SK-N-SH (cell line): Measurements from ENCODE around the gene MLX. TPM values are rescaled to one million over a fixed set of nuclear protein-coding genes. Genes with fewer than 3 reads are reported as not detected.
A peak's percentile ranks its signal among the peaks of the same experiment; 100 is the strongest.
"Not testable (repeated sequence)": the region's sequence is repeated elsewhere in the genome, so short reads cannot be mapped to it uniquely, and the experiment has no call there.

Experiments
- CTCF ChIA-PET: fragments of 300-600, 350-600 bp; formaldehyde crosslinking; extraction: SDS; loops from one replicate; lab custom pipeline; 2021; lab: Yijun Ruan, JAX
- POLR2A ChIA-PET: fragments of 350-600 bp; sonication (Branson Sonifier 250); formaldehyde crosslinking; extraction: SDS; loops from one replicate; lab custom pipeline; 2020; ENCODE audit warnings: antibody characterized with exemption, inconsistent platforms; lab: Yijun Ruan, JAX
- DNase-seq: peaks from one replicate; pipeline ENCODE4 v3.0.0; 2012
- H2AFZ ChIP-seq: fragments of 200-600 bp; sonication (generic); 2 replicates; pipeline ENCODE4 v1.8.1; 2016; ENCODE audit warnings: antibody characterized with exemption, mild to moderate bottlenecking, low read depth
- H3F3A ChIP-seq: fragments of 200-600 bp; sonication (generic); replicated peaks from 2 replicates; pipeline ENCODE3; 2016; ENCODE audit warnings: antibody characterized with exemption, mild to moderate bottlenecking; ENCODE audit not compliant: insufficient read depth
- H3K27ac ChIP-seq, 2 experiments: fragments of 200-500 bp in 1 of 2; fragments of 200-600 bp in 1 of 2; sonication (Bioruptor generic) in 1 of 2; sonication (generic), shearing (Covaris generic) in 1 of 2; 2 replicates each; pipeline versions ENCODE4 v1.5.1 to v1.6.1; 2014 to 2016; ENCODE audit warnings: low read depth in 2 of 2, inconsistent platforms in 1 of 2, low read length in 1 of 2, mild to moderate bottlenecking in 1 of 2, mixed read lengths in 1 of 2
- H3K27me3 ChIP-seq: fragments of 200-600 bp; sonication (generic), shearing (Covaris generic); 2 replicates; pipeline ENCODE4 v1.6.1; 2016; ENCODE audit warnings: mixed run types; ENCODE audit not compliant: insufficient read depth
- H3K36me3 ChIP-seq, 2 experiments: fragments of 200-500 bp in 1 of 2; fragments of 200-600 bp in 1 of 2; sonication (Bioruptor generic) in 1 of 2; sonication (generic) in 1 of 2; replicated peaks in 1 of 2; 2 replicates each; pipeline versions ENCODE3 to v1.5.1; 2014 to 2016; ENCODE audit warnings: low read length in 1 of 2, mild to moderate bottlenecking in 1 of 2; ENCODE audit not compliant: insufficient read depth in 2 of 2, control insufficient read depth in 1 of 2
- H3K4me1 ChIP-seq, 2 experiments: fragments of 200-500 bp in 1 of 2; fragments of 200-600 bp in 1 of 2; sonication (Bioruptor generic) in 1 of 2; sonication (generic), shearing (Covaris generic) in 1 of 2; 2 replicates each; pipeline versions ENCODE4 v1.5.1 to v1.6.1; 2014 to 2016; ENCODE audit warnings: low read depth in 1 of 2, low read length in 1 of 2, mixed run types in 1 of 2; ENCODE audit not compliant: insufficient read depth in 2 of 2, control insufficient read depth in 1 of 2
- H3K4me2 ChIP-seq: fragments of 200-600 bp; sonication (generic), shearing (Covaris generic); 2 replicates; pipeline ENCODE4 v1.6.1; 2017; ENCODE audit warnings: mixed run types
- H3K4me3 ChIP-seq, 2 experiments: fragments of 200-500 bp in 1 of 2; fragments of 200-600 bp in 1 of 2; sonication (Bioruptor generic) in 1 of 2; sonication (generic), shearing (Covaris generic) in 1 of 2; 2 replicates each; pipeline versions ENCODE4 v1.5.1 to v1.8.1; 2014 to 2016; ENCODE audit warnings: low read depth in 2 of 2, inconsistent platforms in 1 of 2, low read length in 1 of 2, mild to moderate bottlenecking in 1 of 2, mixed read lengths in 1 of 2, moderate library complexity in 1 of 2
- H3K79me2 ChIP-seq: fragments of 200-600 bp; sonication (generic); 2 replicates; pipeline ENCODE4 v1.8.1; 2017; ENCODE audit warnings: mild to moderate bottlenecking; ENCODE audit not compliant: insufficient read depth
- H3K9ac ChIP-seq: fragments of 200-600 bp; sonication (generic); 2 replicates; pipeline ENCODE4 v1.6.1; 2017; ENCODE audit warnings: mixed run types
- H3K9me2 ChIP-seq: fragments of 200-600 bp; sonication (generic); 2 replicates; pipeline ENCODE4 v1.6.1; 2017; ENCODE audit warnings: mixed run types
- H3K9me3 ChIP-seq: fragments of 200-600 bp; sonication (generic); 2 replicates; pipeline ENCODE4 v1.6.1; 2017; ENCODE audit warnings: mixed run types, mild to moderate bottlenecking, moderate library complexity
- H4K20me1 ChIP-seq: fragments of 200-600 bp; sonication (generic); 2 replicates; pipeline ENCODE4 v1.6.1; 2017; ENCODE audit warnings: mild to moderate bottlenecking, mixed run types; ENCODE audit not compliant: insufficient read depth
- GATA2 ChIP-seq: sonication (generic); formaldehyde crosslinking; IDR thresholded peaks from 2 replicates; pipeline ENCODE4 v1.5.0; 2020; ENCODE audit warnings: mild to moderate bottlenecking, missing genetic modification reagents
- POLR2AphosphoS5 ChIP-seq: IDR thresholded peaks from 2 replicates; pipeline ENCODE4 v1.6.1; 2012; ENCODE audit warnings: low read depth, low read length
- RAD21 ChIP-seq: IDR thresholded peaks from 2 replicates; pipeline ENCODE4 v1.6.1; 2012; ENCODE audit warnings: mild to moderate bottlenecking, low read length
- SMC3 ChIP-seq: IDR thresholded peaks from 2 replicates; pipeline ENCODE4 v1.6.1; 2012; ENCODE audit warnings: low read depth, low read length, improper control_type of control experiment
- WGBS: methylation state at CpG from one replicate; pipeline ENCODE4 v1.1.6; 2017; ENCODE audit warnings: low lambda C conversion rate; 5-methylcytosine and 5-hydroxymethylcytosine counted together
- polyA plus RNA-seq, 3 experiments: library from polyadenylated mRNA; depleted of rRNA; stranded (reverse); fragments of >200 nt; gene quantifications; 2 replicates each; pipeline ENCODE4 v1.2.3, GENCODE V29; 2012
- TF ChIP-seq, protein P1 (sequence below): IDR thresholded peaks from 2 replicates; pipeline ENCODE4; 2012
- TF ChIP-seq, protein P2 (sequence below): fragments of 150-350 bp; IDR thresholded peaks from 2 replicates; pipeline ENCODE4 v1.6.1; 2016; ENCODE audit warnings: mild to moderate bottlenecking, low read depth, low read length

Gene MLX
- polyA plus RNA-seq, 1 of the 3 experiments (the other 2 are of a cell fraction), result 44.5 TPM

GRCh38 chr17:42613699-42614295 is 46.9 kb downstream of the MLX start (continued):
- TF ChIP-seq, protein P1, sequence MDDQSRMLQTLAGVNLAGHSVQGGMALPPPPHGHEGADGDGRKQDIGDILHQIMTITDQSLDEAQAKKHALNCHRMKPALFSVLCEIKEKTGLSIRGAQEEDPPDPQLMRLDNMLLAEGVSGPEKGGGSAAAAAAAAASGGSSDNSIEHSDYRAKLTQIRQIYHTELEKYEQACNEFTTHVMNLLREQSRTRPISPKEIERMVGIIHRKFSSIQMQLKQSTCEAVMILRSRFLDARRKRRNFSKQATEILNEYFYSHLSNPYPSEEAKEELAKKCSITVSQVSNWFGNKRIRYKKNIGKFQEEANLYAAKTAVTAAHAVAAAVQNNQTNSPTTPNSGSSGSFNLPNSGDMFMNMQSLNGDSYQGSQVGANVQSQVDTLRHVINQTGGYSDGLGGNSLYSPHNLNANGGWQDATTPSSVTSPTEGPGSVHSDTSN, result no peak

DNA sequence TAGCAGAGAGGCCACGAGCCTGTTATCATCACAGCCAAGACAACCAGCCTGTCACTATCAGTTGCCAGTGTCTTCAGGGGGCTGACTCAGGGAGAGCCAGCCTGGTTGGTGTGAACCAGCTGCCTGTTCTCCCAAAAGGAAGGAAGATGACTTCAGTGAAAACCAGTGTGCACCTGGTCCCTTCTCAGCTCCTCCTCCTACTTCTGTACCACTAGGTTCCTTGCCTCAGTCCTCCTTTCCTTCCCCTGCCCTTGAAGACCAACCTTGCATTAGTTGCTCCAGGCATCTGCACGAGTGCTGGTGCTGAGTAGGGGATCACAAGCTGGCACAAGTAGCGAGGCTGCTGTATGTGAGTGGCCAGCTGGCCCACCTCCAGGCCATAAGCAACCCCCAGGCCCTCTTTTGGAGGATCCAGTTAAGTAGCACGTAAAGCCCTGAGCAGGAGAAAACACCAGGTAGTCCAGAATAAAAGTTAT is 51.1 kb downstream of the MLX start:
- H3K9me2 ChIP-seq, result no peaks in the 10 kb centered on the region
- ChIA-PET CTCF (interaction anchor here (1.1 to 2.1 kb wide), 14 partner anchors 8 to 75 kb away, joined by 3 to 14 read pairs (median 6); partner anchors contain the start of genes CCR10, PLEKHH3 and PSMC3IP), POLR2A (interaction anchor here (0.6 to 2.2 kb wide), 8 partner anchors 9 to 187 kb away, joined by 3 to 12 read pairs (median 6); partner anchors contain the start of genes PLEKHH3, PSMC3IP, RETREG3 and TUBG1)

GRCh38 chr17:42618442-42619150 is 51.7 kb downstream of the MLX start:
- TF ChIP-seq POLR2AphosphoS5, result no peak
- TF ChIP-seq RAD21, result peak; percentile 61
- TF ChIP-seq, protein P2, sequence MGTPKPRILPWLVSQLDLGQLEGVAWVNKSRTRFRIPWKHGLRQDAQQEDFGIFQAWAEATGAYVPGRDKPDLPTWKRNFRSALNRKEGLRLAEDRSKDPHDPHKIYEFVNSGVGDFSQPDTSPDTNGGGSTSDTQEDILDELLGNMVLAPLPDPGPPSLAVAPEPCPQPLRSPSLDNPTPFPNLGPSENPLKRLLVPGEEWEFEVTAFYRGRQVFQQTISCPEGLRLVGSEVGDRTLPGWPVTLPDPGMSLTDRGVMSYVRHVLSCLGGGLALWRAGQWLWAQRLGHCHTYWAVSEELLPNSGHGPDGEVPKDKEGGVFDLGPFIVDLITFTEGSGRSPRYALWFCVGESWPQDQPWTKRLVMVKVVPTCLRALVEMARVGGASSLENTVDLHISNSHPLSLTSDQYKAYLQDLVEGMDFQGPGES, result no peak
- peak; percentile 51; the same call in 1 of the 2 replicates for TF ChIP-seq SMC3
- POLR2A ChIA-PET, result interaction anchor here (0.6 to 2.2 kb wide), 8 partner anchors 10 to 187 kb away, joined by 3 to 12 read pairs (median 6); partner anchors contain the start of genes PLEKHH3, PSMC3IP, RETREG3 and TUBG1
- Histone ChIP-seq H3K36me3 (peaks cover 17% of the 10 kb centered on the region in 2 experiments), H3K9me2 (no peaks in the 10 kb centered on the region), H3K4me2 (no peak overlapping the region), H3K9ac (no peak overlapping the region), H3K27me3 (no peaks in the 10 kb centered on the region), H3F3A (peaks cover 10% of the 10 kb centered on the region), H3K9me3 (no peaks in the 10 kb centered on the region), H3K4me3 (no peak overlapping the region), H3K4me1 (peaks cover 0 to 16% of the 10 kb centered on the region in 2 experiments; a peak in 1 of 4 replicates), H3K27ac (peak overlapping the region in 1 of 2 experiments; percentile 71; a peak in 2 of 4 replicates), H3K79me2 (no peaks in the 10 kb centered on the region), H4K20me1 (no peaks in the 10 kb centered on the region), H2AFZ (no peak overlapping the region)
- 73% methylated on average over 9 of the region's 9 CpGs for WGBS
- CTCF ChIA-PET, result interaction anchor here (1.1 to 2.1 kb wide), 15 partner anchors 9 to 74 kb away, joined by 3 to 14 read pairs (median 5); partner anchors contain the start of genes CCR10, PLEKHH3 and PSMC3IP
- DNase-seq, result peak; percentile 55

More for the DNA sequence above, 51.1 kb downstream of the MLX start:
- TF ChIP-seq, protein P2, result no peak
- TF ChIP-seq POLR2AphosphoS5 (no peak), GATA2 (no peak)
- TF ChIP-seq, all 33 proteins: peak for 0
- 60% methylated on average over 4 of the region's 4 CpGs for WGBS
- Histone ChIP-seq H3K9me3 (no peaks in the 10 kb centered on the region), H2AFZ (no peak overlapping the region), H3K4me3 (no peak overlapping the region), H3F3A (peaks cover 10% of the 10 kb centered on the region), H3K9ac (no peak overlapping the region), H3K36me3 (peaks cover 22 to 23% of the 10 kb centered on the region in 2 experiments), H3K27ac (peak overlapping the region in 1 of 2 experiments; percentile 71; a peak in 2 of 4 replicates), H4K20me1 (no peaks in the 10 kb centered on the region), H3K79me2 (no peaks in the 10 kb centered on the region), H3K27me3 (no peaks in the 10 kb centered on the region), H3K4me1 (peaks cover 0 to 16% of the 10 kb centered on the region in 2 experiments; a peak in 1 of 4 replicates), H3K4me2 (no peak overlapping the region)
- peak; percentile 42 for DNase-seq

DNA sequence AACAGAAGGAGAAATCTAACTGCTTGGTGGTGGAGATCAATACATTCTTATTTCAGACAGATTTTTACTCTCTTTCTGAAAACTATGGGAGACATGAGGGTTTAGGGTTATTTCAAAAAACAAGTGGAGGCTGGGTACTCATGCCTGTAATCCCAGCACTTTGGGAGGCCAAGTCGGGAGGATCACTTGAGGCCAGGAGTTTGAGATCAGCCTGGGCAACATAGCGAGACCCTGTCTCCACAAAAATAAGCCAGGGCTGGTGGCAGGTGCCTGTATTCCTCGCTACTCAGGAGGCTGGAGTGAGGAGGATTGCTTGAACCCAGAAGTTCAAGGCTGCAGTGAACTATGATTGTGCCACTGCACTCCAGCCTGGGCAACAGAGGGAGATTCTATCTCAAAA is 55.1 kb downstream of the MLX start:
- H3K36me3 ChIP-seq, H3K4me3 ChIP-seq, H3K27me3 ChIP-seq, H3K9me3 ChIP-seq, H4K20me1 ChIP-seq, POLR2A ChIA-PET, H3F3A ChIP-seq, H2AFZ ChIP-seq, H3K9ac ChIP-seq, H3K79me2 ChIP-seq, H3K27ac ChIP-seq, CTCF ChIA-PET, H3K4me2 ChIP-seq, H3K9me2 ChIP-seq, DNase-seq: not testable (repeated sequence)
- peaks cover 0 to 16% of the 10 kb centered on the region in 2 experiments; a peak in 1 of 4 replicates for H3K4me1 ChIP-seq
- WGBS, result 84% methylated on average over 3 of the region's 3 CpGs
